Activated B cell treated with CpG ODN at 0.5 μM for 24 hours (primary cell): ENCODE results near the gene PRPF39. TPM values are rescaled to one million over a fixed set of nuclear protein-coding genes. Genes with fewer than 3 reads are reported as not detected.
"Not testable (repeated sequence)": the region's sequence is repeated elsewhere in the genome, so short reads cannot be mapped to it uniquely, and the experiment has no call there.

Source experiments
- ATAC-seq: fragments of 200-7000 bp; cut with Tn5 transposase; one replicate; pipeline ENCODE4 v1.10.0; 2021; ENCODE audit warnings: low read depth, mild to moderate bottlenecking, moderate library complexity
- CTCF ChIA-PET: fragments of 350-600 bp; sonication (Branson Sonifier 250); formaldehyde crosslinking; loops from one replicate; lab custom pipeline; 2021; ENCODE audit warnings: antibody characterized with exemption; lab: Charles Lee
- POLR2A ChIA-PET: fragments of 350-600 bp; sonication (Branson Sonifier 250); formaldehyde crosslinking; loops from one replicate; lab custom pipeline; 2021; ENCODE audit warnings: antibody characterized with exemption; lab: Charles Lee
- DNase-seq: peaks from one replicate; pipeline ENCODE4 v3.0.0; 2022
- H3K27ac Mint-ChIP-seq: one replicate; pipeline ENCODE4 v1.8.0; 2020; ENCODE audit warnings: mixed read lengths
- H3K27me3 Mint-ChIP-seq: one replicate; pipeline ENCODE4 v1.8.0; 2021; ENCODE audit warnings: mixed read lengths
- H3K36me3 Mint-ChIP-seq: one replicate; pipeline ENCODE4 v1.8.0; 2021; ENCODE audit warnings: low read depth, mixed read lengths
- H3K4me1 Mint-ChIP-seq: one replicate; pipeline ENCODE4 v1.8.0; 2021; ENCODE audit warnings: mixed read lengths
- H3K4me3 Mint-ChIP-seq: one replicate; pipeline ENCODE4 v1.8.0; 2020; ENCODE audit warnings: mild to moderate bottlenecking, mixed read lengths
- H3K9me3 Mint-ChIP-seq: one replicate; pipeline ENCODE4 v1.8.0; 2020; ENCODE audit warnings: mixed read lengths
- intact Hi-C: fragments of 100-400 bp; cut with micrococcal nuclease; formaldehyde crosslinking; loops from one replicate; pipeline ENCODE4 v1.15.1; 2024
- total RNA-seq: library from RNA; stranded (reverse); gene quantifications from 2 replicates; pipeline ENCODE4 v1.2.3, GENCODE V29; 2022
- TF ChIP-seq, protein P1 (sequence below): fragments of 200-600 bp; IDR thresholded peaks from one replicate; pipeline ENCODE4 v1.8.0; 2022; ENCODE audit warnings: antibody characterized with exemption, mild to moderate bottlenecking

Gene PRPF39
- total RNA-seq, 1 donor from 2014 or later: 46.0 TPM

DNA sequence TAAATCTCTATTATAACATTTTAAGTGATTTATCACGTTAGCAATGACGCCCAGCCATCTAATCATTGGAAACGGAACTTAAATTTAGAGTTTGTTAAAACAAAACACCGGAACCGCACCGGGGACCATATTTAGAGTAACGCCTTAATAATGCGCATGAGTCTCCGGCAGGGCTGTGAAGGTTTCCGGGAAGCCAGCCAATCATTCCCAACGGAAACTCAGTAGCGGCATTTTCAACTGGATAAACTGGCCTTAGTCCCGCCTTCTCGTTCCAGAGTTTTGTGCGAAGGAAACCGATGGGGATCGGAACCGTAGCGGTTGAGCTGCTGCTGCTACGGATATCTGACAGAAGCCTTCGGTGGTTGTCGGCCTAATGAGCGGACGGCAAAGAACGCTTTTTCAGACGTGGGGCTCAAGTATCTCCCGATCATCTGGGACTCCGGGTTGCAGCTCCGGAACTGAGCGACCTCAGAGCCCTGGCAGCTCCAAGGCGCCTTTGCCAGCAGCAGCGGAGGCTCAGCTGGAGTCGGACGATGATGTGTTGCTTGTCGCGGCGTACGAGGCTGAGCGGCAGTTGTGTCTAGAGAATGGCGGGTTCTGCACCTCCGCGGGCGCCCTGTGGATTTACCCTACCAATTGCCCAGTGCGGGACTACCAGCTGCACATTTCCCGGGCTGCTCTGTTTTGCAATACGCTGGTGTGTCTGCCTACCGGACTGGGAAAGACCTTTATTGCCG is 51.9 kb downstream of the PRPF39 start, which contains the start of gene FANCM:
Gene FANCM, plus strand, starts transcription at position 272 of the 737 bp plus-strand sequence. Its CDS starts 102 bp downstream, at position 374.
- Mint-ChIP-seq H3K4me3 (peak within 1 kb of the TSS; percentile 97), H3K9me3 (no peaks in the 10 kb centered on the region), H3K36me3 (peaks cover 13% of the 10 kb centered on the region), H3K4me1 (peaks cover 44% of the 10 kb centered on the region), H3K27ac (peak within 1 kb of the TSS; percentile 99), H3K27me3 (no peaks in the 10 kb centered on the region)
- CTCF ChIA-PET: interaction anchor here (0.7 kb wide), 1 partner anchor 105 kb away, joined by 3 read pairs; no protein-coding TSS in a partner anchor
- TF ChIP-seq, protein P1, sequence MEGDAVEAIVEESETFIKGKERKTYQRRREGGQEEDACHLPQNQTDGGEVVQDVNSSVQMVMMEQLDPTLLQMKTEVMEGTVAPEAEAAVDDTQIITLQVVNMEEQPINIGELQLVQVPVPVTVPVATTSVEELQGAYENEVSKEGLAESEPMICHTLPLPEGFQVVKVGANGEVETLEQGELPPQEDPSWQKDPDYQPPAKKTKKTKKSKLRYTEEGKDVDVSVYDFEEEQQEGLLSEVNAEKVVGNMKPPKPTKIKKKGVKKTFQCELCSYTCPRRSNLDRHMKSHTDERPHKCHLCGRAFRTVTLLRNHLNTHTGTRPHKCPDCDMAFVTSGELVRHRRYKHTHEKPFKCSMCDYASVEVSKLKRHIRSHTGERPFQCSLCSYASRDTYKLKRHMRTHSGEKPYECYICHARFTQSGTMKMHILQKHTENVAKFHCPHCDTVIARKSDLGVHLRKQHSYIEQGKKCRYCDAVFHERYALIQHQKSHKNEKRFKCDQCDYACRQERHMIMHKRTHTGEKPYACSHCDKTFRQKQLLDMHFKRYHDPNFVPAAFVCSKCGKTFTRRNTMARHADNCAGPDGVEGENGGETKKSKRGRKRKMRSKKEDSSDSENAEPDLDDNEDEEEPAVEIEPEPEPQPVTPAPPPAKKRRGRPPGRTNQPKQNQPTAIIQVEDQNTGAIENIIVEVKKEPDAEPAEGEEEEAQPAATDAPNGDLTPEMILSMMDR: no peak
- intact Hi-C loops: no loop called here
- peak; percentile 60 for DNase-seq
- ATAC-seq: peak; percentile 45
- POLR2A ChIA-PET: interaction anchor here (1.2 to 4.3 kb wide), 5 partner anchors 51 to 239 kb away, joined by 4 to 36 read pairs (median 17); partner anchors contain the start of genes KLHL28, MIS18BP1, PRPF39 and TOGARAM1

DNA sequence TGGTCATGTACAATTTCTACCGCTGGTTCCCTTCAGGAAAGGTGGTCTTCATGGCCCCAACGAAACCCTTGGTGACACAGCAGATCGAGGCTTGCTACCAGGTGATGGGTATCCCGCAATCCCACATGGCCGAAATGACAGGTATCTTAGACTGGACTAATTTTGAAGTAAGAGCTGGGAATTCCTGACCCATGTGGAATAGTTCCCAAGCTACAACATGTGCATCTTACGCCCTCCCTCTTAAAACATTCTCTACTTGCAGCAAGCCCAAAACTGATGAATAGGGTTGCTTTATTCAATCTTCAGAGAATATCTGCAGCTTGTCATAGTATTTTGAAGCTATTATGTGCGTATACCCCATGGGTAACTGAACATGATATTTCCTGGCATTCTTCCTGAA is 52.5 kb downstream of the PRPF39 start:
- DNase-seq: no peak
- TF ChIP-seq, protein P1: no peak
- Mint-ChIP-seq H3K27ac (peak overlapping the region; percentile 99), H3K4me3 (peak overlapping the region; percentile 97), H3K27me3 (no peaks in the 10 kb centered on the region), H3K36me3 (peaks cover 13% of the 10 kb centered on the region), H3K4me1 (peaks cover 44% of the 10 kb centered on the region), H3K9me3 (no peaks in the 10 kb centered on the region)
- CTCF ChIA-PET: no interaction called here
- no peak for ATAC-seq
- intact Hi-C loops: no loop called here
- POLR2A ChIA-PET: interaction anchor here (0.6 to 4.3 kb wide), 5 partner anchors 12 to 239 kb away, joined by 3 to 36 read pairs (median 6); partner anchors contain the start of genes KLHL28, MIS18BP1 and TOGARAM1

DNA sequence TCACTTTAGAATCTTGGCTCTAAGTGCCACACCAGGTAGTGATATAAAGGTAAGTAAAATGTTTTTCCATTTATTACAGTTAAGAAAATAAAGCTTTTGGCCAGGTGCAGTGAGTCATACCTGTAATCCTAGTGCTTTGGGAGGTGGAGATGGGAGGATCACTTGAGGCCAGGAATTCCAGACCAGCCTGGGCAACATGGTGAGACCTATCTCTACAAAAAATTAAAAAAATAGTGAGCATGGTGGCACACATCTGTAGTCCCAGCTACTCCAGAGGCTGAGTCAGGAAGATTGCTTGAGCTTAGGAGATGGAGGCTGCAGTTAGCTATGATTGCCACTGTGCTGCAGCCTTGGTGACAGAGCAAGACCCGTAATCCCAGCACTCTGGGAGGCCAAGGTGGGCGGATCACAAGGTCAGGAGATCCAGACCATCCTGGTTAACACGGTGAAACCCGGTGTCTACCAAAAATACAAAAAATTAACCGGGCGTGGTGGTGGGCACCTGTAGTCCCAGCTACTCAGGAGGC is 56.8 kb downstream of the PRPF39 start:
- intact Hi-C loops: no loop called here
- DNase-seq: no peak
- ChIA-PET POLR2A (no interaction called here), CTCF (no interaction called here)
- Mint-ChIP-seq H3K9me3 (no peaks in the 10 kb centered on the region), H3K27ac (no peak overlapping the region), H3K27me3 (no peaks in the 10 kb centered on the region), H3K4me3 (no peak overlapping the region), H3K36me3 (peaks cover 3% of the 10 kb centered on the region), H3K4me1 (peaks cover 44% of the 10 kb centered on the region)
- TF ChIP-seq, protein P1: no peak
- no peak for ATAC-seq

DNA sequence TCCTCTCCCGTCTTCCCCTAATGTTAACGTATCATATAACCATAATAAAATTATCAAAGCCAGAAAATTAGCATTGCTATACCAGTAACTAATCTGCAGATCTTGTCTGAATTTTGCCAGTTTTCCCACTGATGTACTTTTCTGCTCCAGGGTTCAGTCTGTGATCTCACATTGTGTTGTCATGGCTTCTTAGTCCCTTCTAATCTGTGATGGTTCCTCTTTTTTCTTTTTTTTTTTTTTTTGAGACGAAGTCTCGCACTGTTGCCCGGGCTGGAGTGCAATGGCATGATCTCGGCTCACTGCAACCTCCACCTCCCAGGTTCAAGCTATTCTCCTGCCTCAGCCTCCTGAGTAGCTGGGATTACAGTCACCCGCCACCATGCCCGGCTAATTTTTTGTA is 58.2 kb downstream of the PRPF39 start:
- peaks cover 32% of the 10 kb centered on the region for H3K4me1 Mint-ChIP-seq
- peak; percentile 70 for ATAC-seq
- H3K27me3 Mint-ChIP-seq, intact Hi-C loops, CTCF ChIA-PET, POLR2A ChIA-PET, DNase-seq, H3K36me3 Mint-ChIP-seq, H3K9me3 Mint-ChIP-seq, H3K27ac Mint-ChIP-seq, H3K4me3 Mint-ChIP-seq: not testable (repeated sequence)

DNA sequence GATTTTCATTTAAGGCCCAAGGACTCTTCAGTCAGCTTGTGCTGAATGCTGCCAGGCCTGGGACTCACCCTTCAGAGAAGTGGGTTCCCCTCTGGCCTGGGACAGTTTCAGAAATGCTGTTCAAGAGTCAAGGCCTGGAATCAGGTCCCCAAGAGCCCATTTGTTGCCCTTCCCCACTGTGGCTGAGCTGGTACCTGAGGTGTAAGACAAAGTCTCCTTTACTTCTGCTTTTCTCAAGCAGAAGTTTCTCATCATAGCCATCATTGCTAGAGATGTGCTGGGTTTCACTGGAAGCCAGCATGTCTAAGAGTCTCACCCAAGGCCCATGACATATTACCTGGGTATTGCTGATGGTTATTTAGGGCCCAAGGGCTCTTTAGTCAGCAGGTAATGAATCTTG is 60.7 kb downstream of the PRPF39 start:
- H3K27me3 Mint-ChIP-seq: no peaks in the 10 kb centered on the region
- intact Hi-C loops: no loop called here
- H3K4me3 Mint-ChIP-seq: no peak overlapping the region
- TF ChIP-seq, protein P1: no peak
- H3K27ac Mint-ChIP-seq: no peak overlapping the region
- H3K36me3 Mint-ChIP-seq: peaks cover 8% of the 10 kb centered on the region
- H3K9me3 Mint-ChIP-seq: no peaks in the 10 kb centered on the region
- CTCF ChIA-PET: no interaction called here
- POLR2A ChIA-PET: no interaction called here
- H3K4me1 Mint-ChIP-seq: peaks cover 18% of the 10 kb centered on the region
- DNase-seq (no peak), ATAC-seq (no peak)
